ENCODE results near the gene SLC25A12. TPM values are rescaled to one million over a fixed set of nuclear protein-coding genes. Genes with fewer than 3 reads are reported as not detected.

SLC25A12 gene
- total and polyA plus RNA-seq, 12 donors, result 9.2 to 26.0 (median 21.0) TPM

- DNase-seq, result no peak
- Histone ChIP-seq H3K4me3 (no peak overlapping the region), H3K36me3 (replicated peaks in 1 of 2) (no peaks in the 10 kb centered on the region), H3K27ac (no peak overlapping the region), H3K27me3 (no peaks in the 10 kb centered on the region), H3K9me3 (replicated peaks in 1 of 3) (no peaks in the 10 kb centered on the region), H3K4me1 (replicated peaks in 1 of 2) (no peaks in the 10 kb centered on the region)
- intact Hi-C loops (cut with DNase I), result no loop called here
- TF ChIP-seq POLR2A (IDR thresholded peaks at IDR 0.05) (no peak), CTCF (IDR thresholded peaks at IDR 0.05) (no peak)
- 91 to 95% (median 94%) methylated on average over 5 of the region's 5 CpGs for WGBS, 4 donors
These were observed 93.4 kb downstream of the SLC25A12 start for GRCh38 chr2:171800639-171801038.

DNA sequence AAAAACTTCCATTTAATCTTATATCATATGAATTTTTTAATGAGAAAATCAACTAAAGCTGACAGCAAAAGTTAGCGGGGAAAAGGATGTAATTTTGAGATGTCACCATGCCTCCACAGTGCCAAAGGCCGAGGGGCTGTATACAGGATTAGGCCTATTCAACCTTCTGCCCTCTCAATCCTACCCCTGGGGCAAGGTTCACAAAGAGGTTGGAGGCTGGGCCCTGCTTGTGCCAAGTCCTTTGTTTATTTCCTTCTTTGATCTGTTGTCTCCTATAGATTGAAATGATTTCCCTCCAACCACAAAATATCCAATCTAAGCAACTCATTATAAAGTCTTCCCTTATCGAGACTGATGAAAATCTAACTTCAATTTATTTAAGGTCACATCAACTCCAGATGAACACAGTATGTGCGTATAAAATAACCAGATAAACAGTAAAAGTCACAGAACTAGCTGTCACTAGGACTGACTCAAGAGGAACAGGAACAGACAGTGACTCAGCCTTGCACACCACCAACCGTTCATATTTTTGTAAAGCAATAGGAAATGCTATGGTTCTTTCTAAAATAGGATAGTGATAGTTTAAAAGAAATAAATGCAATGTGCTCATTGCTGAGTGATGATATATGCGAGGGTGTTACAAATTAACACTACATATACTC, 95.8 kb downstream of the SLC25A12 start:
- H3K4me1 ChIP-seq (replicated peaks in 1 of 2), result no peaks in the 10 kb centered on the region
- no peak overlapping the region for H3K27ac ChIP-seq
- peaks cover 0 to 2% of the 10 kb centered on the region in 2 donors for H3K36me3 ChIP-seq (replicated peaks in 1 of 2)
- no peaks in the 10 kb centered on the region for H3K27me3 ChIP-seq
- intact Hi-C loops (cut with DNase I), result no loop called here
- H3K4me3 ChIP-seq, result no peak overlapping the region
- no peaks in the 10 kb centered on the region for H3K9me3 ChIP-seq (replicated peaks in 1 of 3)
- DNase-seq, result no peak
- TF ChIP-seq CTCF (IDR thresholded peaks at IDR 0.05) (no peak), POLR2A (IDR thresholded peaks at IDR 0.05) (no peak)
- WGBS, 4 donors, result 73 to 77% (median 73%) methylated on average over 6 of the region's 6 CpGs

DNA sequence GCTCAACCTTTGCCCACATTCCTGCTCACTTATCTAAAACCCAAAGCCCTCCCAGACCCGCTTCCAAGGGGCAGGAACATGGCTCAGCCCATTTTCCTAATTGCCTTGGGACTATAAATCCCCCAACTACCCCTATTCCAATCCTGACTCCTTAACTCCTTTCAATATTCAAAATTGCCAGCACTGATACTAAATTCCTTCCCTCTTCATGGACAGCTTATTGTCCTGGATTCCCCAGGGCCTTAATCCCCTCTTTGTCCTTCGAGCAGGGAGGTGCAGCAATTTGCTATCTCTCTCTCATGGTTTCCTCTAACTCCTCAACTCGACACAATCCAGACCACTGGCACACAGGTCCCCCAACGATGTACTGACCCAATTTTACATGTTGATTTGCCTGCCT, 99.1 kb downstream of the SLC25A12 start:
- H3K9me3 ChIP-seq (replicated peaks in 1 of 3), result no peaks in the 10 kb centered on the region
- H3K27ac ChIP-seq, result no peak overlapping the region
- intact Hi-C loops (cut with DNase I), result no loop called here
- peaks cover 0 to 26% of the 10 kb centered on the region in 2 donors for H3K36me3 ChIP-seq (replicated peaks in 1 of 2)
- TF ChIP-seq CTCF (IDR thresholded peaks at IDR 0.05) (no peak), POLR2A (IDR thresholded peaks at IDR 0.05) (no peak)
- no peak overlapping the region for H3K4me3 ChIP-seq
- WGBS, 4 donors, result 66 to 75% (median 71%) methylated on average over 4 of the region's 4 CpGs
- no peaks in the 10 kb centered on the region for H3K4me1 ChIP-seq (replicated peaks in 1 of 2)
- no peaks in the 10 kb centered on the region for H3K27me3 ChIP-seq
- DNase-seq, result no peak

DNA sequence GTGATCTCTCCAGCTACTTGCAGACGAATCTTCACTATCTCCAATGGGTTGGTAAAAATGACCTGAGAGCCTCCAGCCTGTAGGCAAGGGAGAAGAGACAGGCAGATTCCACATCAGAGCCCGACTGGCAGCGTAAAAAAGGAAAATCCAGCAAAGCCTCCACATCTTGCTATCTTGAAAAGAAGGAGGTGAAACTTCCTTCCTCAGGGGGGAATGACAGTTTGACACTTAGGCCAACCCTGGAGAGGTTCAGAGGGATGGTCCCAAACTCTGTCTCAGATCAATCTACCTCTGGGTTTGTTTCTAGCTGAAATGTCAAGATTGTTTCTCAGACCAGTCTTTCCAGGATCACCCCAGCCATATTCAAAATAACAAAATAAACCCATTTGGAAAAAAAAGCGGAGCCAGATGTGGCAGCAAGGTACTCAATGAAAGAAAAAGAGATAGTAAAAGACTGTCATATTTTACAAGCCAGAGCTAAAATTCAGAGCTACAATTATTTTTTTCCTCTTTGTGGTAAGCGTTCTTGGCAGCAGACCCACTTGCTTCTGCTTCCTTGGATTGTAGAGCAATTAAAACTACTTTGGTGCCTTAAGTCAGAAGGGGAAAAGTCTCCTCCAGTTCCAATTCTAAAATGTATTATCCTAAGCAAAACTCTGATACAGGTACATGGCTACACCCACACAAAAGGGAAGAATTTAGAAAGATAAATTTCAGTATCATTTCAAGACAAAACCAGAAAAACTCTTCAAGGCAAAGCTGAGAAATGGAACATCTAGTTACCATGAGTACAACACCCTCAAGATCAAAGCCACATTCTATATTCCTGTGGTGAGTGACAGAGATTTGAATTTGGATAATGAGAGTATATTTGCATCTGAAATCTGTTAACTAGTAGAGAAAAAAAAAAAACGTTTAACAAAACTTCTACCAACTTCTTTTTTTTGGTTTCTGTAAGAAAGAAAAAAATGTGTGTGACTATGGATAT, 100.1 kb downstream of the SLC25A12 start:
- H3K36me3 ChIP-seq (replicated peaks in 1 of 2), result peaks cover 0 to 26% of the 10 kb centered on the region in 2 donors
- no peak for DNase-seq
- no peak for TF ChIP-seq POLR2A (IDR thresholded peaks at IDR 0.05)
- TF ChIP-seq CTCF (IDR thresholded peaks at IDR 0.05), result no peak
- no peaks in the 10 kb centered on the region for H3K9me3 ChIP-seq (replicated peaks in 1 of 3)
- 74 to 79% (median 77%) methylated on average over 6 of the region's 6 CpGs for WGBS, 4 donors
- no peak overlapping the region for H3K4me3 ChIP-seq
- no peak overlapping the region for H3K27ac ChIP-seq
- H3K4me1 ChIP-seq (replicated peaks in 1 of 2), result no peaks in the 10 kb centered on the region
- intact Hi-C loops (cut with DNase I), result no loop called here
- H3K27me3 ChIP-seq, result no peaks in the 10 kb centered on the region

All from adrenal gland (tissue), 12 donors.